ENCODE results near the gene TNFRSF1A. TPM values are rescaled to one million over a fixed set of nuclear protein-coding genes. Genes with fewer than 3 reads are reported as not detected.

TNFRSF1A gene
- total RNA-seq, 1 donor from 2014 or later, result 70.4 TPM

DNA sequence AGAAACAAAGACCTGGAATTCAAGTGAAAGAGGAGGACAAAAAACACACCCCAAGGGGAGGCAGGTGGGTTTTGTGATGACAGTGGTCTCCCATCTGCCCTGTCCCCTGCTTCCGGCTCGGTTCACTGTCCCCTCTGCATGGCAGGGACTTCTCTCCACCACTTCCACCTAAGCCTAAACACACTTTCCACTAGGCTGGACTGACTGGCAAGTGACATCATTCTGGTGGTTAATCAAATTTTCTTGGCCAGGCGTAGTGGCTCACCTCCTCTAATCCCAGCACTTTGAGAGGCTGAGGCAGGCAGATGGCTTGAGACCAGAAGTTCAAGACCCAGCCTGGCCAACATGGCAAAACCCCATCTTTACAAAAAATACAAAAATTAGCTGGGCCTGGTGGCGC is 19.5 kb downstream of the TNFRSF1A start:
- no peak for DNase-seq (ENCODE audit: low spot score in 2 of 2, unreplicated experiment in 2 of 2)
- H3K36me3 Mint-ChIP-seq, result peaks cover 4% of the 10 kb centered on the region
- TF ChIP-seq, protein P1, sequence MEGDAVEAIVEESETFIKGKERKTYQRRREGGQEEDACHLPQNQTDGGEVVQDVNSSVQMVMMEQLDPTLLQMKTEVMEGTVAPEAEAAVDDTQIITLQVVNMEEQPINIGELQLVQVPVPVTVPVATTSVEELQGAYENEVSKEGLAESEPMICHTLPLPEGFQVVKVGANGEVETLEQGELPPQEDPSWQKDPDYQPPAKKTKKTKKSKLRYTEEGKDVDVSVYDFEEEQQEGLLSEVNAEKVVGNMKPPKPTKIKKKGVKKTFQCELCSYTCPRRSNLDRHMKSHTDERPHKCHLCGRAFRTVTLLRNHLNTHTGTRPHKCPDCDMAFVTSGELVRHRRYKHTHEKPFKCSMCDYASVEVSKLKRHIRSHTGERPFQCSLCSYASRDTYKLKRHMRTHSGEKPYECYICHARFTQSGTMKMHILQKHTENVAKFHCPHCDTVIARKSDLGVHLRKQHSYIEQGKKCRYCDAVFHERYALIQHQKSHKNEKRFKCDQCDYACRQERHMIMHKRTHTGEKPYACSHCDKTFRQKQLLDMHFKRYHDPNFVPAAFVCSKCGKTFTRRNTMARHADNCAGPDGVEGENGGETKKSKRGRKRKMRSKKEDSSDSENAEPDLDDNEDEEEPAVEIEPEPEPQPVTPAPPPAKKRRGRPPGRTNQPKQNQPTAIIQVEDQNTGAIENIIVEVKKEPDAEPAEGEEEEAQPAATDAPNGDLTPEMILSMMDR (IDR thresholded peaks at IDR 0.05; ENCODE audit: unreplicated experiment), result no peak
- H3K4me1 Mint-ChIP-seq, result peaks cover 24% of the 10 kb centered on the region
- no peak overlapping the region for H3K27ac Mint-ChIP-seq
- H3K4me3 Mint-ChIP-seq, result no peak overlapping the region
- H3K27me3 Mint-ChIP-seq (ENCODE audit: low read depth), result no peaks in the 10 kb centered on the region
- H3K9me3 Mint-ChIP-seq, result no peaks in the 10 kb centered on the region

DNA sequence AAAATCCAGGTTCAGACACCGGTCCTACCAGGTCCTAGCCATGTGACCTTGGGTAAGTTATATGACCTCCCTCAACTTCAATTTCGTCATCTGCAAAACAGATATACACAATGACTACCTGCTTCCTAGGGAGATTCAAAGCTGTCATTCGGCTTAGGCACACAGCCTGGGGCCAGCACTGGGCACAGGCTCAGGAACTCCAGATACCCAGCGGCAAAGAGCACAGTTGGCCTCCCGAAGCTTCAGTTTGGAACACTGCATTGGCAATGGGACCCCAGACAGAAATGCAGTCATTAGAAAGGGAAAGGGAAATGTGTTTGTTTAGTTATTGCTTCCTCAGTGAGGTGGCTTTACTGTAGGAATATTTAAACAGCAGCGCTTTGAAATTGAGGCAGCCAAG is 20.0 kb downstream of the TNFRSF1A start:
- Mint-ChIP-seq H3K27me3 (ENCODE audit: low read depth) (no peaks in the 10 kb centered on the region), H3K4me3 (no peak overlapping the region), H3K4me1 (peaks cover 26% of the 10 kb centered on the region), H3K9me3 (no peaks in the 10 kb centered on the region), H3K36me3 (peaks cover 4% of the 10 kb centered on the region), H3K27ac (no peak overlapping the region)
- DNase-seq (ENCODE audit: low spot score in 2 of 2, unreplicated experiment in 2 of 2), result no peak
- TF ChIP-seq, protein P1 (IDR thresholded peaks at IDR 0.05; ENCODE audit: unreplicated experiment), result no peak

DNA sequence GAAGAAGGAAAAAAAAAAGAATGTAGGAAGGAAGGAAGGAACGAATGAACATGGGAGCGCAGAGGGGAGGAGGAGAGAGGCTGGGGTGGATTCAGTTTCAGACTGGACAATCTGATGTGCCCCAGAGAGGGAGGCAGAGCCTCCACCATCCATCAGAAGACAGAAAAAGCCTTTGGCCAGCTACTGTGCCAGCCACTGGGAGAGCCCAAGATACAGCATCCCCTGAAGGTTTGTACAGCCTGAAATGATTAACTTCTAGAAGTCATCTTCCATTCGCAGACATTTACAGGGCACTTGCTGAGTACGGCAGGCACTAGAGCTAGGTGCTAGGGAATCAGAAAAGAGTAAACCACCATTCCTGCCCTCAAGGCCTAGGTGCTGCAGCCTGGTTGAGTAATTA is 22.4 kb downstream of the TNFRSF1A start:
- no peak overlapping the region for H3K4me3 Mint-ChIP-seq
- TF ChIP-seq, protein P1 (IDR thresholded peaks at IDR 0.05; ENCODE audit: unreplicated experiment), result no peak
- no peak overlapping the region for H3K27ac Mint-ChIP-seq
- H3K4me1 Mint-ChIP-seq, result peaks cover 22% of the 10 kb centered on the region
- no peaks in the 10 kb centered on the region for H3K27me3 Mint-ChIP-seq (ENCODE audit: low read depth)
- no peak for DNase-seq (ENCODE audit: low spot score in 2 of 2, unreplicated experiment in 2 of 2)
- no peaks in the 10 kb centered on the region for H3K9me3 Mint-ChIP-seq
- peaks cover 4% of the 10 kb centered on the region for H3K36me3 Mint-ChIP-seq

DNA sequence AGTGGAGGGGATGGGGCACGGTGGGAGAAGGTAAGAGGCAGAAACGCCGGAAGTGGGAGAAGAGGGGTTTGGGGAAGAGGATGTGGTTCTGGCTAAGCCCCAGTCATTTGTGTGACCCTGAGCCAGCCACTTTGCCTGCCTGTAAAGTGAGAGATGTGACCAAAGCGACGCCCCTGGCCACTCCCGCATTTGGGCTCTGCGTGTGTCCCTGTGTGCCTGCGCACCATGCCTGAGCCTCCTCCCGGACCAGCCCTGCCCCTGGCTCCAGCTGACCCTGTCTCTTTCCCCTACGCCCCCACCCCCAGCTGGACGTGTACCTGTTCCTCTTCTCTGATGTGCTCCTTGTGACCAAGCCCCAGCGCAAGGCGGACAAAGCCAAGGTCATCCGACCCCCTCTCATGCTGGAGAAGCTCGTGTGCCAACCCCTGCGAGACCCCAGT is 23.4 kb downstream of the TNFRSF1A start:
- no peaks in the 10 kb centered on the region for H3K9me3 Mint-ChIP-seq
- H3K27me3 Mint-ChIP-seq (ENCODE audit: low read depth), result no peaks in the 10 kb centered on the region
- H3K27ac Mint-ChIP-seq, result no peak overlapping the region
- no peak overlapping the region for H3K4me3 Mint-ChIP-seq
- peaks cover 14% of the 10 kb centered on the region for H3K4me1 Mint-ChIP-seq
- TF ChIP-seq, protein P1 (IDR thresholded peaks at IDR 0.05; ENCODE audit: unreplicated experiment), result no peak
- no peak for DNase-seq (ENCODE audit: low spot score in 2 of 2, unreplicated experiment in 2 of 2)
- H3K36me3 Mint-ChIP-seq, result peaks cover 4% of the 10 kb centered on the region

DNA sequence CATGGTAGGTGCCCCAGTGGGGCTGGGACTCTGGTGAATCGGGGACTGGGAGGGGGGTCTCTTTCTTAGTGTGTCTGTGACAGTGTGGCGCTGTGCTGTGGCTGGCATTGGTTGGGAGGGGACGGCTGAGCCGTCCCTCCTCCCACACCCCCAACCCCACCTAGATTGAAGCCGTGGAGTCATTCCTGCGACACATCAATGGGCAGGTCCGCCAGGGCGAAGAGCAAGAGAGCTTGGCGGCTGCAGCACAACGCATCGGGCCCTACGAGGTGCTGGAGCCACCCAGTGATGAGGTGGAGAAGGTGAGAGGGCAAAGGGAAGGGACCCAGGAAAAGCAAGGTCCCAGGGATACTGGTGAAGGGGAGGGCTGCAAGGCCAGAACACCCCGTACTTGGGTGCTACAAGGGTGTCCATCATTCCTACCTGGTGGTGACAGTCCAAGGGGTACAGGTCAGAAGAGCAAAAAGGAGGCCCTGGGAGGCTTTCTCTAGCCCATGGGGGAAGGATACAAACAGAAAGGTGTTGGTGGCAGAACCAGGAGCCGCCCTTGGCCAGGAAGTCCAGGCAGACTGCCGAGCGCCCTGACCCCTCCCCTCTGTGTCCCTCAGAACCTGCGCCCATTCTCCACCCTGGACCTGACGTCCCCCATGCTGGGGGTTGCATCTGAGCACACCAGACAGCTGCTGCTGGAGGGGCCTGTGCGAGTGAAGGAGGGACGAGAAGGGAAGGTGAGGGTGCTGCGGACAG is 24.0 kb downstream of the TNFRSF1A start:
- TF ChIP-seq, protein P1 (IDR thresholded peaks at IDR 0.05; ENCODE audit: unreplicated experiment), result no peak
- H3K36me3 Mint-ChIP-seq, result peaks cover 4% of the 10 kb centered on the region
- no peak overlapping the region for H3K27ac Mint-ChIP-seq
- no peaks in the 10 kb centered on the region for H3K27me3 Mint-ChIP-seq (ENCODE audit: low read depth)
- no peak overlapping the region for H3K4me3 Mint-ChIP-seq
- H3K4me1 Mint-ChIP-seq, result peaks cover 12% of the 10 kb centered on the region
- no peaks in the 10 kb centered on the region for H3K9me3 Mint-ChIP-seq
- DNase-seq (ENCODE audit: low spot score in 2 of 2, unreplicated experiment in 2 of 2), result no peak

All from mesothelial cell of epicardium (in vitro differentiated cells).